MM.1S (cell line): Measurements from ENCODE around the gene SYNE1.

Experiments
- DNase-seq: peaks from one replicate; pipeline ENCODE4 v3.0.0-alpha.2; 2015
- H2AFZ ChIP-seq: fragments of 300-600 bp; sonication (generic); 2 replicates; pipeline ENCODE4 v1.6.0; 2016; ENCODE audit warnings: antibody characterized with exemption, low read length
- H3F3A ChIP-seq: fragments of 300-600 bp; sonication (generic); 2 replicates; pipeline ENCODE4 v1.6.1; 2016; ENCODE audit warnings: mild to moderate bottlenecking, antibody characterized with exemption, low read length, moderate library complexity, mixed read lengths; ENCODE audit not compliant: insufficient read depth
- H3K27ac ChIP-seq: fragments of 300-600 bp; sonication (generic); 2 replicates; pipeline ENCODE4 v1.5.1; 2016; ENCODE audit warnings: mild to moderate bottlenecking, low read length
- H3K27me3 ChIP-seq: fragments of 300-600 bp; sonication (generic); replicated peaks from 2 replicates; pipeline ENCODE4 v1.6.0; 2016; ENCODE audit warnings: low read length; ENCODE audit not compliant: insufficient read depth
- H3K36me3 ChIP-seq: fragments of 300-600 bp; sonication (generic); replicated peaks from 2 replicates; pipeline ENCODE4 v1.6.1; 2016; ENCODE audit warnings: mild to moderate bottlenecking, low read length, mixed read lengths; ENCODE audit not compliant: insufficient read depth
- H3K4me1 ChIP-seq: fragments of 300-600 bp; sonication (generic); 2 replicates; pipeline ENCODE4 v1.6.1; 2016; ENCODE audit warnings: low read length, mixed read lengths
- H3K4me2 ChIP-seq: fragments of 300-600 bp; sonication (generic); 2 replicates; pipeline ENCODE4 v1.6.0; 2016; ENCODE audit warnings: low read depth, low read length
- H3K4me3 ChIP-seq: fragments of 300-600 bp; sonication (generic); 2 replicates; pipeline ENCODE4 v1.5.1; 2016; ENCODE audit warnings: low read length, mixed read lengths
- H3K79me2 ChIP-seq: fragments of 300-600 bp; sonication (generic); 2 replicates; pipeline ENCODE4 v1.6.1; 2016; ENCODE audit warnings: mixed run types, low read length, mixed read lengths
- H3K9ac ChIP-seq: fragments of 300-600 bp; sonication (generic); 2 replicates; pipeline ENCODE4 v1.6.1; 2016; ENCODE audit warnings: low read length, mixed read lengths
- H3K9me2 ChIP-seq: fragments of 300-600 bp; sonication (generic); replicated peaks from 2 replicates; pipeline ENCODE4 v1.6.1; 2016; ENCODE audit warnings: mild to moderate bottlenecking, low read length, mixed read lengths; ENCODE audit not compliant: insufficient read depth
- H3K9me3 ChIP-seq: fragments of 300-600 bp; sonication (generic); replicated peaks from 2 replicates; pipeline ENCODE4 v1.6.1; 2016; ENCODE audit warnings: mild to moderate bottlenecking, low read length, mixed read lengths; ENCODE audit not compliant: insufficient read depth
- H4K20me1 ChIP-seq: fragments of 300-600 bp; sonication (generic); 2 replicates; pipeline ENCODE4 v1.6.1; 2016; ENCODE audit warnings: mild to moderate bottlenecking, low read length, moderate library complexity, mixed read lengths; ENCODE audit not compliant: insufficient read depth
- CTCF ChIP-seq: fragments of 300-600 bp; sonication (generic); IDR thresholded peaks from 2 replicates; pipeline ENCODE4 v1.5.1; 2016; ENCODE audit warnings: antibody characterized with exemption, low read length, mixed read lengths
- EZH2 ChIP-seq: fragments of 300-600 bp; sonication (generic); optimal IDR thresholded peaks from 2 replicates; pipeline ENCODE3; 2017; ENCODE audit warnings: low read depth, mild to moderate bottlenecking, antibody characterized with exemption, low read length, mixed read lengths
- EZH2phosphoT487 ChIP-seq: fragments of 300-600 bp; sonication (generic); IDR thresholded peaks from 2 replicates; pipeline ENCODE4 v1.6.1; 2018; ENCODE audit warnings: antibody characterized with exemption, low read length

The SYNE1 gene

GRCh38 chr6:152378169-152378568 lies 259.0 kb downstream of the SYNE1 start:
- Histone ChIP-seq H3K4me2 (no peak overlapping the region), H3K27ac (no peak overlapping the region)
- no peak for DNase-seq

GRCh38 chr6:152375197-152375596 lies 262.0 kb downstream of the SYNE1 start:
- Histone ChIP-seq H3K4me2 (no peak overlapping the region), H3K27me3 (no peaks in the 10 kb centered on the region)

More at GRCh38 chr6:152378169-152378568, 259.0 kb downstream of the SYNE1 start:
- Histone ChIP-seq H3K9me2 (no peaks in the 10 kb centered on the region), H3K27me3 (no peaks in the 10 kb centered on the region), H3K4me3 (no peak overlapping the region), H3K4me1 (no peaks in the 10 kb centered on the region), H2AFZ (no peak overlapping the region), H3K9me3 (no peaks in the 10 kb centered on the region), H3K79me2 (no peaks in the 10 kb centered on the region), H4K20me1 (no peaks in the 10 kb centered on the region), H3K9ac (no peak overlapping the region), H3K36me3 (no peaks in the 10 kb centered on the region), H3F3A (no peaks in the 10 kb centered on the region)
- TF ChIP-seq EZH2phosphoT487, result no peak
- TF ChIP-seq EZH2, result no peak
- TF ChIP-seq CTCF, result no peak

GRCh38 chr6:152372945-152373344 lies 264.2 kb downstream of the SYNE1 start:
- no peak overlapping the region for H3K4me3 ChIP-seq
- no peak overlapping the region for H3K27ac ChIP-seq
- DNase-seq, result no peak
- no peak for TF ChIP-seq CTCF
- no peak for TF ChIP-seq EZH2phosphoT487
- no peak for TF ChIP-seq EZH2
- no peak overlapping the region for H3K9ac ChIP-seq
- no peak overlapping the region for H2AFZ ChIP-seq
- H3K27me3 ChIP-seq, result no peaks in the 10 kb centered on the region
- H3K36me3 ChIP-seq, result no peaks in the 10 kb centered on the region
- no peak overlapping the region for H3K4me2 ChIP-seq
- H3K9me3 ChIP-seq, result no peaks in the 10 kb centered on the region
- H4K20me1 ChIP-seq, result no peaks in the 10 kb centered on the region
- no peaks in the 10 kb centered on the region for H3K79me2 ChIP-seq
- no peaks in the 10 kb centered on the region for H3K9me2 ChIP-seq
- no peaks in the 10 kb centered on the region for H3F3A ChIP-seq
- H3K4me1 ChIP-seq, result no peaks in the 10 kb centered on the region

More at GRCh38 chr6:152375197-152375596, 262.0 kb downstream of the SYNE1 start:
- no peak overlapping the region for H3K27ac ChIP-seq
- H3F3A ChIP-seq, result no peaks in the 10 kb centered on the region
- TF ChIP-seq EZH2 (no peak), EZH2phosphoT487 (no peak), CTCF (no peak)
- DNase-seq, result no peak
- no peaks in the 10 kb centered on the region for H3K36me3 ChIP-seq
- H3K4me1 ChIP-seq, result no peaks in the 10 kb centered on the region
- no peaks in the 10 kb centered on the region for H3K9me3 ChIP-seq
- H2AFZ ChIP-seq, result no peak overlapping the region
- H4K20me1 ChIP-seq, result no peaks in the 10 kb centered on the region
- no peaks in the 10 kb centered on the region for H3K9me2 ChIP-seq
- H3K4me3 ChIP-seq, result no peak overlapping the region
- no peak overlapping the region for H3K9ac ChIP-seq
- no peaks in the 10 kb centered on the region for H3K79me2 ChIP-seq
